Mesothelial cell of epicardium (in vitro differentiated cells): ENCODE measurements around the gene BLZF1. TPM values are rescaled to one million over a fixed set of nuclear protein-coding genes. Genes with fewer than 3 reads are reported as not detected.
"Not testable (repeated sequence)": the region's sequence is repeated elsewhere in the genome, so short reads cannot be mapped to it uniquely, and the experiment has no call there.

Experiments
- DNase-seq, 2 experiments: peaks; one replicate each; pipeline ENCODE4 v3.0.0; 2021; ENCODE audit warnings: low spot score in 2 of 2; ENCODE audit not compliant: unreplicated experiment in 2 of 2
- H3K27ac Mint-ChIP-seq: 2 replicates; pipeline ENCODE4 v1.8.0; 2021; ENCODE audit warnings: mixed read lengths
- H3K27me3 Mint-ChIP-seq: 2 replicates; pipeline ENCODE4 v1.8.0; 2021; ENCODE audit warnings: low read depth, mixed read lengths
- H3K36me3 Mint-ChIP-seq: 2 replicates; pipeline ENCODE4 v1.8.0; 2021; ENCODE audit warnings: mixed read lengths
- H3K4me1 Mint-ChIP-seq: 2 replicates; pipeline ENCODE4 v1.8.0; 2021; ENCODE audit warnings: mixed read lengths
- H3K4me3 Mint-ChIP-seq: 2 replicates; pipeline ENCODE4 v1.8.0; 2021; ENCODE audit warnings: mild to moderate bottlenecking, moderate library complexity, mixed read lengths
- H3K9me3 Mint-ChIP-seq: 2 replicates; pipeline ENCODE4 v1.8.0; 2021; ENCODE audit warnings: mixed read lengths
- CTCF ChIP-seq: fragments of 200-600 bp; sonication (generic); IDR thresholded peaks from one replicate; pipeline ENCODE4 v1.5.0; 2021; ENCODE audit warnings: antibody characterized with exemption; ENCODE audit not compliant: unreplicated experiment
- total RNA-seq: library from RNA; stranded (reverse); gene quantifications from 3 replicates; pipeline ENCODE4 v1.2.1, GENCODE V29; 2021

Gene BLZF1
- total RNA-seq, 1 donor from 2014 or later: 21.5 TPM

- Mint-ChIP-seq H3K27me3 (no peaks in the 10 kb centered on the region), H3K9me3 (peaks cover 23% of the 10 kb centered on the region), H3K4me3 (no peak overlapping the region), H3K4me1 (peaks cover 4% of the 10 kb centered on the region), H3K27ac (no peak overlapping the region), H3K36me3 (peaks cover 30% of the 10 kb centered on the region)
- no peak for TF ChIP-seq CTCF
- DNase-seq: no peak
These were observed 29.4 kb upstream of the BLZF1 start for GRCh38 chr1:169338617-169339016.

- no peak for TF ChIP-seq CTCF
- Mint-ChIP-seq H3K27ac (no peak overlapping the region), H3K4me1 (no peaks in the 10 kb centered on the region), H3K4me3 (no peak overlapping the region), H3K9me3 (peaks cover 16% of the 10 kb centered on the region), H3K36me3 (peaks cover 26% of the 10 kb centered on the region), H3K27me3 (no peaks in the 10 kb centered on the region)
- DNase-seq: no peak
These were observed 28.2 kb upstream of the BLZF1 start for GRCh38 chr1:169339773-169340172.

- no peak for DNase-seq
These were observed 27.1 kb upstream of the BLZF1 start for GRCh38 chr1:169340882-169341281.

GRCh38 chr1:169342096-169342495, 25.9 kb upstream of the BLZF1 start:
- H3K27ac Mint-ChIP-seq, H3K27me3 Mint-ChIP-seq, H3K4me1 Mint-ChIP-seq, H3K4me3 Mint-ChIP-seq, DNase-seq, H3K9me3 Mint-ChIP-seq: not testable (repeated sequence)
- peaks cover 10% of the 10 kb centered on the region for H3K36me3 Mint-ChIP-seq

More at GRCh38 chr1:169340882-169341281, 27.1 kb upstream of the BLZF1 start:
- no peaks in the 10 kb centered on the region for H3K27me3 Mint-ChIP-seq
- H3K27ac Mint-ChIP-seq: no peak overlapping the region
- H3K36me3 Mint-ChIP-seq: peaks cover 18% of the 10 kb centered on the region
- no peak for TF ChIP-seq CTCF
- no peak overlapping the region for H3K4me3 Mint-ChIP-seq
- peaks cover 10% of the 10 kb centered on the region for H3K9me3 Mint-ChIP-seq
- H3K4me1 Mint-ChIP-seq: no peaks in the 10 kb centered on the region

GRCh38 chr1:169345511-169345910, 22.5 kb upstream of the BLZF1 start:
- Mint-ChIP-seq H3K9me3 (peaks cover 5% of the 10 kb centered on the region), H3K27me3 (no peaks in the 10 kb centered on the region), H3K4me3 (no peak overlapping the region), H3K4me1 (peaks cover 1% of the 10 kb centered on the region), H3K36me3 (peaks cover 6% of the 10 kb centered on the region), H3K27ac (no peak overlapping the region)
- DNase-seq: no peak
- no peak for TF ChIP-seq CTCF

- H3K4me1 Mint-ChIP-seq: peaks cover 1% of the 10 kb centered on the region
- TF ChIP-seq CTCF: no peak
- H3K27ac Mint-ChIP-seq: no peak overlapping the region
- no peaks in the 10 kb centered on the region for H3K27me3 Mint-ChIP-seq
- H3K9me3 Mint-ChIP-seq: peaks cover under 1% of the 10 kb centered on the region
- peaks cover under 1% of the 10 kb centered on the region for H3K36me3 Mint-ChIP-seq
- no peak for DNase-seq
- H3K4me3 Mint-ChIP-seq: no peak overlapping the region
These were observed 21.9 kb upstream of the BLZF1 start for GRCh38 chr1:169346036-169346589.
